GM23338 (cell line): ENCODE data around the gene ANOS1.

Source experiments
- CREB1 ChIP-seq: fragments of 250-450 bp; sonication (Bioruptor Pico); IDR thresholded peaks from 2 replicates; pipeline ENCODE4 v1.5.0; 2020; ENCODE audit warnings: low read depth, mild to moderate bottlenecking, moderate library complexity
- CTCF ChIP-seq, 2 experiments: fragments of 200-600 bp in 1 of 2; sonication (generic) in 1 of 2; conservative IDR thresholded peaks; 2 replicates each; pipeline versions ENCODE4 v1.5.1 to v1.6.1; 2016 to 2017; ENCODE audit warnings: antibody characterized with exemption in 2 of 2, low read depth in 2 of 2, mild to moderate bottlenecking in 2 of 2, moderate library complexity in 1 of 2
- ETS1 ChIP-seq: IDR thresholded peaks from 2 replicates; pipeline ENCODE4 v1.6.1; 2016; ENCODE audit warnings: antibody characterized with exemption
- EZH2 ChIP-seq: fragments of 200-600 bp; sonication (generic); IDR thresholded peaks from one replicate; pipeline ENCODE4 v1.8.0; 2017; ENCODE audit warnings: antibody characterized with exemption, mild to moderate bottlenecking, low read depth; ENCODE audit not compliant: unreplicated experiment
- EZH2phosphoT487 ChIP-seq: fragments of 200-600 bp; sonication (generic); IDR thresholded peaks from one replicate; pipeline ENCODE4 v1.8.1; 2018; ENCODE audit warnings: antibody characterized with exemption; ENCODE audit not compliant: unreplicated experiment
- JUNB ChIP-seq: IDR thresholded peaks from one replicate; pipeline ENCODE4 v1.6.1; 2016; ENCODE audit warnings: antibody characterized with exemption; ENCODE audit not compliant: unreplicated experiment
- NANOG ChIP-seq: IDR thresholded peaks from 2 replicates; pipeline ENCODE4 v1.6.1; 2016; ENCODE audit warnings: antibody characterized with exemption, borderline replicate concordance
- POLR2AphosphoS5 ChIP-seq: IDR thresholded peaks from 2 replicates; pipeline ENCODE4 v1.6.1; 2016; ENCODE audit warnings: antibody characterized with exemption, low read depth
- REST ChIP-seq: IDR thresholded peaks from one replicate; pipeline ENCODE4 v1.6.1; 2018; ENCODE audit warnings: antibody characterized with exemption; ENCODE audit not compliant: unreplicated experiment
- STAT1 ChIP-seq: IDR thresholded peaks from one replicate; pipeline ENCODE4 v1.6.1; 2016; ENCODE audit warnings: antibody characterized with exemption; ENCODE audit not compliant: unreplicated experiment
- ZNF114 ChIP-seq: fragments of 250-450 bp; sonication (Bioruptor Pico); IDR thresholded peaks from 2 replicates; pipeline ENCODE4 v1.5.0; 2020; ENCODE audit warnings: mild to moderate bottlenecking, moderate library complexity

GRCh38 chrX:8629871-8630270 is 102.1 kb downstream of the ANOS1 start:
- TF ChIP-seq CTCF (conservative IDR thresholded peaks at IDR 0.05; ENCODE audit: low read depth in 2 of 2) (no peak), POLR2AphosphoS5 (no peak), EZH2 (no peak), STAT1 (no peak), REST (no peak), CREB1 (CRISPR knock-in tag) (no peak), EZH2phosphoT487 (no peak), JUNB (no peak), ETS1 (no peak), NANOG (no peak), ZNF114 (CRISPR knock-in tag) (no peak)
